Mesothelial cell of epicardium (in vitro differentiated cells): ENCODE results near the gene KRTAP4-11. TPM values are rescaled to one million over a fixed set of nuclear protein-coding genes. Genes with fewer than 3 reads are reported as not detected.
A peak's percentile ranks its signal among the peaks of the same experiment; 100 is the strongest.
"Not testable (repeated sequence)": the region's sequence is repeated elsewhere in the genome, so short reads cannot be mapped to it uniquely, and the experiment has no call there.

Source experiments
- DNase-seq, 2 experiments: peaks; one replicate each; pipeline ENCODE4 v3.0.0; 2021; ENCODE audit warnings: low spot score in 2 of 2; ENCODE audit not compliant: unreplicated experiment in 2 of 2
- H3K27ac Mint-ChIP-seq: 2 replicates; pipeline ENCODE4 v1.8.0; 2021; ENCODE audit warnings: mixed read lengths
- H3K27me3 Mint-ChIP-seq: 2 replicates; pipeline ENCODE4 v1.8.0; 2021; ENCODE audit warnings: low read depth, mixed read lengths
- H3K36me3 Mint-ChIP-seq: 2 replicates; pipeline ENCODE4 v1.8.0; 2021; ENCODE audit warnings: mixed read lengths
- H3K4me1 Mint-ChIP-seq: 2 replicates; pipeline ENCODE4 v1.8.0; 2021; ENCODE audit warnings: mixed read lengths
- H3K4me3 Mint-ChIP-seq: 2 replicates; pipeline ENCODE4 v1.8.0; 2021; ENCODE audit warnings: mild to moderate bottlenecking, moderate library complexity, mixed read lengths
- H3K9me3 Mint-ChIP-seq: 2 replicates; pipeline ENCODE4 v1.8.0; 2021; ENCODE audit warnings: mixed read lengths
- total RNA-seq: library from RNA; stranded (reverse); gene quantifications from 3 replicates; pipeline ENCODE4 v1.2.1, GENCODE V29; 2021
- TF ChIP-seq, protein P1 (sequence below): fragments of 200-600 bp; sonication (generic); IDR thresholded peaks from one replicate; pipeline ENCODE4 v1.5.0; 2021; ENCODE audit warnings: antibody characterized with exemption; ENCODE audit not compliant: unreplicated experiment

KRTAP4-11 gene
- total RNA-seq, 1 donor from 2014 or later: not detected

DNA sequence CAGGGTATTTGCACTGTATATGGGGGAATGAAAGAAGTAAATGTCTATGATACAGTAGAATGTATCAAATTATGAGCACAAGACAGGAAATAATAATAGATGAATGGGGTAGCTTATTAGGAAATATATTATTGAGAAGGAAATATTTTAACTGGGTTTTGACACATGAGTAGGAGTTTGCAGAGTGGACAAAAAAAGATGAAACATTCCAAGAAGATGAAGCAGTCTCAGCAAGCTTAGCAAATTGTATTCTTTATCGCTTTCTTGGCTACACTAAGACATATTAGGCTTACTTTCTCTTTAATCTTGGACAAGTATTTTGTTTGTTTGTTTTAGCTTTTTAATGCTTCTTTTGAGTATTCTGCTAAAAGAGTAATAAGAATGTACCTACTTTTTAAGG is 14.3 kb downstream of the KRTAP4-11 start:
- Mint-ChIP-seq H3K9me3 (no peaks in the 10 kb centered on the region), H3K4me1 (peaks cover 28% of the 10 kb centered on the region), H3K4me3 (no peak overlapping the region), H3K36me3 (no peaks in the 10 kb centered on the region), H3K27me3 (no peaks in the 10 kb centered on the region), H3K27ac (peak overlapping the region; percentile 26)
- TF ChIP-seq, protein P1, sequence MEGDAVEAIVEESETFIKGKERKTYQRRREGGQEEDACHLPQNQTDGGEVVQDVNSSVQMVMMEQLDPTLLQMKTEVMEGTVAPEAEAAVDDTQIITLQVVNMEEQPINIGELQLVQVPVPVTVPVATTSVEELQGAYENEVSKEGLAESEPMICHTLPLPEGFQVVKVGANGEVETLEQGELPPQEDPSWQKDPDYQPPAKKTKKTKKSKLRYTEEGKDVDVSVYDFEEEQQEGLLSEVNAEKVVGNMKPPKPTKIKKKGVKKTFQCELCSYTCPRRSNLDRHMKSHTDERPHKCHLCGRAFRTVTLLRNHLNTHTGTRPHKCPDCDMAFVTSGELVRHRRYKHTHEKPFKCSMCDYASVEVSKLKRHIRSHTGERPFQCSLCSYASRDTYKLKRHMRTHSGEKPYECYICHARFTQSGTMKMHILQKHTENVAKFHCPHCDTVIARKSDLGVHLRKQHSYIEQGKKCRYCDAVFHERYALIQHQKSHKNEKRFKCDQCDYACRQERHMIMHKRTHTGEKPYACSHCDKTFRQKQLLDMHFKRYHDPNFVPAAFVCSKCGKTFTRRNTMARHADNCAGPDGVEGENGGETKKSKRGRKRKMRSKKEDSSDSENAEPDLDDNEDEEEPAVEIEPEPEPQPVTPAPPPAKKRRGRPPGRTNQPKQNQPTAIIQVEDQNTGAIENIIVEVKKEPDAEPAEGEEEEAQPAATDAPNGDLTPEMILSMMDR: no peak
- DNase-seq: no peak

DNA sequence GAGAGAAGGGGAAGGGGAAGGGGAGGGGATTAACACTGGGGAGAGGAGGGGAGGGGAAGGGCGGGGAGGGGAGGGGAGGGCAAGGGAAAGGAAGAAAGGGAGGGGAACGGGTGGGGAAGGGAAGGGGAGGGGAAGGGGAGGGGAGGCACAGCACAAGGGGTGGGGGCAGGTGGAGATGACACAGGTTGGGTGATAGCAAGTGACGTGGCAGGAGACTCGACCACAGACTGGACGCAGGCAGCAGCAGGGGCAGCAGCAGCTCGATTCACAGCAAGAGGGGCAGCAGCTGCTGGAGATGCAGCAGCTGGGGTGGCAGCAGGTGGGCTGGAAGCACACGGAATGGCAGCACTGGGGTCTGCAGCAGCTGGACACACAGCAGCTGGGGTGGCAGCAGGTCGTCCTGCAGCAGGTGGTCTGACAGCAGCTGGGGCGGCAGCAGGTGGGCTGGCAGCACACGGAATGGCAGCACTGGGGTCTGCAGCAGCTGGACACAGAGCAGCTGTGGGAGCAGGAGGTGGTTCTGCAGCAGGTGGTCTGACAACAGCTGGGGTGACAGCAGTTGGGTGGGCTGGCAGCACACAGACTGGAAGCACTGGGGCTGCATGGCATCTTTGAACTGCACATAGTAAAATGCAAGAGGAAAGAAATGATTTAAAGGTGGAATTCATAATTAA is 16.4 kb downstream of the KRTAP4-11 start, which contains the start of gene KRTAP4-16:
KRTAP4-16 (minus strand) TSS at position 624 of the 674 bp plus-strand sequence; CDS start at position 624, 0 bp downstream.
- Mint-ChIP-seq H3K4me3 (no peak within 1 kb of the TSS), H3K27me3 (peaks cover 6% of the 10 kb centered on the region), H3K4me1 (peaks cover 41% of the 10 kb centered on the region), H3K27ac (no peak within 1 kb of the TSS), H3K36me3 (no peaks in the 10 kb centered on the region), H3K9me3 (no peaks in the 10 kb centered on the region)
- TF ChIP-seq, protein P1: no peak
- DNase-seq: no peak

DNA sequence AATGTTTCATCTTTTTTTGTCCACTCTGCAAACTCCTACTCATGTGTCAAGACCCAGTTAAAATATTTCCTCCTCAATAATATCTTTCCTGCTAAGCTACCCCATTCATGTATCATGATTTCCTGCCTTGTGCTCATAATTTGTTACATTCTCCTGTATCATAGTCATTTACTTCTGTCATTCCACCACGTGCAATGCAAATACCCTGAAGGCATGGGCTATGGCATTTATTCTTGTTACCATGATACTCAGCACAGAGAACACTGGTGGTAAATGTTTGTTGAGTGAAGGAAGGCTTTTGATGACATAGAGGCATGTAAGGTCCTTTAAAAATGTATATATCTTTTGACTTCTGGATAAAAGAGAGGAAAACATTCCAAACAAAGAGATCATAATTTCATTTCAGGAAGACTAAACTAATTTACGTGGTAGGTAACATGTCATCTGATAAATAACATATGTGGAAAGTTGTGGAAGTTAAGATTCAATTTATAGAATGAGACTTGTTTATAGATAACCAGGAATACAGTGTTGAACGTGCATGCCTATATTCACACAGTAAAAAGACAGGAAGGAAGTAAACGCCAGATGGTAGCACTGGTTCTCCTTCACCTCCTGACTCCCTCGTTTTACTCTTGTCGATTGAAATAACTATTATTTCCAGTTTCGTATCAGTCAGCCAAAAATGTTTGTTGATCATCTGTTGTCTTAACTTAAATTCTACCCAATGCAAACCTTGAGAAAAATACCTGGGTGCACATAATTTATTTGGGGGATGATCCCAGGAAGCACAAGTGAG is 18.3 kb downstream of the KRTAP4-11 start:
- H3K4me3 Mint-ChIP-seq, H3K27me3 Mint-ChIP-seq, DNase-seq, H3K9me3 Mint-ChIP-seq, H3K36me3 Mint-ChIP-seq: not testable (repeated sequence)
- peak overlapping the region; percentile 83 for H3K27ac Mint-ChIP-seq
- peaks cover 51% of the 10 kb centered on the region for H3K4me1 Mint-ChIP-seq

DNA sequence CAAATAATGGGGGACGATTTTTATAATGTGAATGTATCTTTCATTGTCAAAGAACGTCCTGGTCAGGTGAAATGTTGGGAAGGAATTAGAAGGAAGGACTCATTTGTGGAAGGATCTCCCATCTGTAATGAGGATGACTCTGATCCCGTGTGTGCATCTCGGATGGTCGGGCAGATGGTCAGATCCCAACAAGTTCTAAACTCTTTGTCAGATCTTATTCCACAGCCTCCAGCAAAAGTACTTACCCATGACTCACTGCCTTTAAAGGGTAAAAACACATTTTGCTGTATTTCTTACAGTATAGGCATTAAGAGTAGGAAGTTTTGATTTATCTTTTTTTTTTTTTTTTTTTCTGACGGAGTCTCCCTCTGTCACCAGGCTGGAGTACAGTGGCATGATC is 19.7 kb downstream of the KRTAP4-11 start:
- no peak for DNase-seq
- no peak overlapping the region for H3K27ac Mint-ChIP-seq
- no peak overlapping the region for H3K4me3 Mint-ChIP-seq
- H3K9me3 Mint-ChIP-seq: no peaks in the 10 kb centered on the region
- TF ChIP-seq, protein P1: no peak
- H3K4me1 Mint-ChIP-seq: peaks cover 43% of the 10 kb centered on the region
- H3K27me3 Mint-ChIP-seq: peaks cover 6% of the 10 kb centered on the region
- H3K36me3 Mint-ChIP-seq: no peaks in the 10 kb centered on the region

DNA sequence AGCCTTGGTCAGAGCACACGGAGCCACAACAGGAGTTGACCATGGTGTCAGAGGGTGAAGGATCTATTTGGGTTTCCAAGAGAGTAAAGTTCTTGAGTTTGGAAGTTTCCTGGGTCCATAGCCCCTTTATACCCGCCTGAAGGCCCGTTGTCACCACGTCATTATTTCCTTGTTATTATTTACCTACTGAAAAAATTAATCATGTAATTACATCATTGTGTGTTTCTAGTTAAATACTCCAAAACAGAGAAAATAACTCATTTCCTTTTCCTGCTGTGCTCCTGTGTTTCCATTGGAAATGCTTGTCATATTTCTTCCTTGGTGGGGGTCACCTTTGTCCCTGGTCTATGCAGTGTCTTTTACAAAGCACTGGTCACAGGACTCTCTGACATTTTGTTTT is 20.1 kb downstream of the KRTAP4-11 start, which contains the start of gene KRTAP4-8:
KRTAP4-8 (minus strand) TSS at position 101 of the 400 bp plus-strand sequence; CDS start at position 43, 58 bp downstream.
- DNase-seq: no peak
- no peak within 1 kb of the TSS for H3K27ac Mint-ChIP-seq
- H3K27me3 Mint-ChIP-seq: peaks cover 6% of the 10 kb centered on the region
- TF ChIP-seq, protein P1: no peak
- peaks cover 2% of the 10 kb centered on the region for H3K9me3 Mint-ChIP-seq
- peaks cover 41% of the 10 kb centered on the region for H3K4me1 Mint-ChIP-seq
- peaks cover 1% of the 10 kb centered on the region for H3K36me3 Mint-ChIP-seq
- no peak within 1 kb of the TSS for H3K4me3 Mint-ChIP-seq

DNA sequence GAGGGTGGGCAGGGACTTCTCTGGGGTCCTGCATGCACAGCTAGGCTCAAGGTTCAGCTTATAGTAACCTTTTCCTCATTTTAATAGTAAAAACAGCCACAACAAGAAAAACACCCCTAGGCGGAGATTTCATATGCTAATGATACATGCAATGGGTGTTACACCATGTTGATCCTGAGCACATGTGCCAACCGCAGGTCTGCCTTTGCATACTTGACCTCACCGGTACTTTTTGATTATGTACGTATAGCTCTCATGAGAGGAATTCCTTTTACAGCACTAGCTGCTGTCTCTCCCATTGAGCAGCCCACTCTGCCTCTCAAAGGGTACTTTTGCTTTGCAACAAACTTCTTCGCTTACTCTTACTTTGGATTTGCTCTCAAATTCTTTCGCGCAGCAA is 22.1 kb downstream of the KRTAP4-11 start:
- Mint-ChIP-seq H3K9me3 (peaks cover 10% of the 10 kb centered on the region), H3K27ac (no peak overlapping the region), H3K4me3 (no peak overlapping the region), H3K4me1 (peaks cover 41% of the 10 kb centered on the region), H3K27me3 (peaks cover 6% of the 10 kb centered on the region), H3K36me3 (peaks cover 4% of the 10 kb centered on the region)
- TF ChIP-seq, protein P1: no peak
- DNase-seq: no peak

DNA sequence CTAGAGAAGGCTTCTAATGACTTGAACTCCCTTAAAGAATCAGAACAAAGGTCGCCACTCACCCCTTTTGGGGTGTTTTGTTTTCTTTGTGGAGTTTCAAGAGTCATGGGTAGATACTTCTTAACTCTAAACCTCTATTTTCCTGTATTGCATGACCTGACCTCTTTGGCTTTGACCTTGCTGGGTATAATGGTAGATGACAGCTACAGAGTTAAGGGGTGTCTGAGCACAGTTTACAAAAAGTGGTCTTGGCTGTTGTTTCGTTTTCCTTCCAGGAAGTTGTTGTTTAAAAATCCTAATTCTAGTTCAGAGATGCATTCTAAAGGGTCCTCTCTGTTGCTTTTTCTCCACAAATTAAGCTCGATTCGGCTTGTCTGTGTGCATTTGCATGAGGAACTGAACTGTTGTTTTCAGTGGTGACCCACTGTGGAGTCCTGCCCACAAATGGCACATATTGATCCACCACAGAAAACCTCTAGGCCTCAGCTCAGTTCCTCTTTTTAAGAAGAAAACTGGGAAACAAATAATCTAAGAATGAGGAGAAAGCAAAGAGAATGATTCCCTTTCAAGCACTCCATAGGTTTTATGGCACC is 29.3 kb downstream of the KRTAP4-11 start:
- H3K4me3 Mint-ChIP-seq, H3K36me3 Mint-ChIP-seq, DNase-seq, H3K27me3 Mint-ChIP-seq, H3K27ac Mint-ChIP-seq, H3K4me1 Mint-ChIP-seq: not testable (repeated sequence)
- peaks cover 15% of the 10 kb centered on the region for H3K9me3 Mint-ChIP-seq

DNA sequence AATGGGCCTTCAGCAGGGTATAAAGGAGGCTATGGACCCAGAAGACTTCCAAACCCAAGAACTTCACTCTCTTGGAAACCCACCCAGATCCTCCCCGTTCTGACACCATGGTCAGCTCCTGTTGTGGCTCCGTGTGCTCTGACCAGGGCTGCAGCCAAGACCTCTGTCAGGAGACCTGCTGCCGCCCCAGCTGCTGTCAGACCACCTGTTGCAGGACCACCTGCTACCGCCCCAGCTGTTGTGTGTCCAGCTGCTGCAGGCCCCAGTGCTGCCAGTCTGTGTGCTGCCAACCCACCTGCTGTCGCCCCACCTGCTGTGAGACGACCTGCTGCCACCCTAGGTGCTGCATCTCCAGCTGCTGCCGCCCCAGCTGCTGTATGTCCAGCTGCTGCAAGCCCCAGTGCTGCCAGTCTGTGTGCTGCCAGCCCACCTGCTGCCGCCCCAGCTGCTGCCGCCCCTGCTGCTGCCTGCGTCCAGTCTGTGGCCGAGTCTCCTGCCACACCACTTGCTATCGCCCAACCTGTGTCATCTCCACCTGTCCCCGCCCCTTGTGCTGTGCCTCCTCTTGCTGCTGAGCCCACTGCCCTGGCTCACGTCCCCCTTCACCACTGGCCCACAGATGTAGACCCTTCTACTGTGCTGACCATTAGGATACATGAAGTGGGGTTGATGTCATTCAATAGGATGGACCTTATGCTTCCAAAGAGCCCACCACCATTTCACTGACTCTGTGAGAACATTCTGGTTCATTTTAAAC is 33.9 kb downstream of the KRTAP4-11 start, which contains the start of gene KRTAP4-7:
KRTAP4-7 (plus strand) TSS at position 51 of the 757 bp plus-strand sequence; CDS start at position 108, 57 bp downstream.
- H3K9me3 Mint-ChIP-seq, H3K4me3 Mint-ChIP-seq, H3K36me3 Mint-ChIP-seq, H3K27ac Mint-ChIP-seq, H3K27me3 Mint-ChIP-seq, DNase-seq: not testable (repeated sequence)
- H3K4me1 Mint-ChIP-seq: peaks cover 22% of the 10 kb centered on the region
